Aorta (tissue), 5 donors: ENCODE results near the gene DOC2A. TPM values are rescaled to one million over a fixed set of nuclear protein-coding genes. Genes with fewer than 3 reads are reported as not detected.

Experiments
- ATAC-seq: fragments of 200-7000 bp; cut with Tn5 transposase; one replicate; pipeline ENCODE4 v1.9.1; 2022; ENCODE audit warnings: moderate library complexity; ENCODE audit not compliant: low FRiP score
- DNase-seq, 2 donors: peaks; one replicate each; pipeline ENCODE4 v3.0.0-alpha.2; 2020
- H3K27ac ChIP-seq, 2 donors: one replicate each; pipeline ENCODE4 v1.5.1; 2013; ENCODE audit warnings: low read length in 2 of 2, mild to moderate bottlenecking in 2 of 2, moderate library complexity in 2 of 2, control low read depth in 1 of 2, inconsistent platforms in 1 of 2, low read depth in 1 of 2
- H3K27me3 ChIP-seq, 2 donors: one replicate each; pipeline ENCODE4 v1.6.1; 2013; ENCODE audit warnings: control low read depth in 1 of 2, low read length in 1 of 2, mild to moderate bottlenecking in 1 of 2, moderate library complexity in 1 of 2; ENCODE audit not compliant: insufficient read depth in 2 of 2, control insufficient read depth in 1 of 2
- H3K36me3 ChIP-seq, 2 donors: one replicate each; pipeline ENCODE4 v1.6.1; 2013; ENCODE audit warnings: control low read depth in 1 of 2, low read length in 1 of 2, mild to moderate bottlenecking in 1 of 2; ENCODE audit not compliant: insufficient read depth in 2 of 2, control insufficient read depth in 1 of 2
- H3K4me1 ChIP-seq, 2 donors: one replicate each; pipeline ENCODE4 v1.6.1; 2013; ENCODE audit warnings: low read length in 2 of 2, control low read depth in 1 of 2, mild to moderate bottlenecking in 1 of 2, moderate library complexity in 1 of 2; ENCODE audit not compliant: insufficient read depth in 2 of 2, control insufficient read depth in 1 of 2
- H3K4me3 ChIP-seq, 2 donors: one replicate each; pipeline ENCODE4 v1.5.1; 2013; ENCODE audit warnings: low read length in 2 of 2, control low read depth in 1 of 2, mild to moderate bottlenecking in 1 of 2
- H3K9me3 ChIP-seq: one replicate; pipeline ENCODE4 v1.6.1; 2013; ENCODE audit warnings: mild to moderate bottlenecking, low read length; ENCODE audit not compliant: control insufficient read depth
- whole genome bisulfite sequencing, 2 donors: extraction: QIAGEN DNeasy Blood & Tissue Kit; methylation state at CpG; one replicate each; pipeline ENCODE4 v1.1.7; 2013; 5-methylcytosine and 5-hydroxymethylcytosine counted together
- intact Hi-C, 2 donors: fragments of 100-400 bp; cut with DNase I; formaldehyde crosslinking; loops; one replicate each; pipeline versions ENCODE4 v1.14.2 to v1.15.0; 2022
- long read RNA-seq, 2 donors: library from polyadenylated mRNA; unstranded; transcript quantifications; one replicate each; pipeline ENCODE4 v2.0.0, GENCODE V29; 2020 to 2021
- polyA plus RNA-seq, 2 donors: library from polyadenylated mRNA; stranded (reverse); fragments of 200-250 nt; gene quantifications; one replicate each; pipeline ENCODE4 v1.2.3, GENCODE V29; 2013
- total RNA-seq, 2 donors: library from RNA; stranded (reverse); fragmentation: NEBNext Ultra II Directional; extraction: Animal tissue kit (Norgen Biotek cat#: 25700); gene quantifications; one replicate each; pipeline ENCODE4 v1.2.1, GENCODE V29; 2021
- donor health status: healthy with polysubstance abuse.
- donor health status: Bipolar disorder and iron deficiency.
- donor health status: DM: no; HTN: no; CAD: no.
- donor health status: DM: no; HTN: no; CAD: no.
- donor health status: DM: yes; HTN: yes; CAD: no.

Gene DOC2A
- total RNA-seq (1 to 10 TPM in 1 of 2 donors, under 1 TPM in 1; 0.23 to 1.8 TPM), polyA plus RNA-seq (under 1 TPM in 1 of 2 donors, not detected in 1; 0.08 TPM)
- long read RNA-seq, donor 1, result 0 reads
- long read RNA-seq, donor 2, result 0 reads

GRCh38 chr16:30010844-30011713 lies at the start of gene DOC2A:
DOC2A (minus strand) TSS chr16:30011027; CDS start chr16:30010222, 805 bp downstream.
- H3K36me3 ChIP-seq, result no peaks in the 10 kb centered on the region
- no peaks in the 10 kb centered on the region for H3K9me3 ChIP-seq
- ATAC-seq (peak; percentile 17), DNase-seq (no peak)
- H3K4me1 ChIP-seq, result no peaks in the 10 kb centered on the region
- WGBS, 2 donors, result 1% methylated on average over 55 to 99 of the region's 99 CpGs
- intact Hi-C loops, result loop anchor here in 1 of 2 donors (5.0 kb wide), 1 partner anchor 94 kb away; no protein-coding TSS in a partner anchor
- no peak within 1 kb of the TSS for H3K27ac ChIP-seq
- H3K27me3 ChIP-seq, result no peaks in the 10 kb centered on the region
- H3K4me3 ChIP-seq, result peak within 1 kb of the TSS in 1 of 2 donors; percentile 16

- H3K27ac ChIP-seq, result no peak overlapping the region
- no peaks in the 10 kb centered on the region for H3K9me3 ChIP-seq
- intact Hi-C loops, result loop anchor here in 1 of 2 donors (5.0 to 10.0 kb wide), 2 partner anchors 62 to 344 kb away; partner anchors contain the start of genes MAPK3 and ZNF771
- WGBS, 2 donors, result 88% methylated on average over 4 of the region's 4 CpGs
- H3K27me3 ChIP-seq, result no peaks in the 10 kb centered on the region
- H3K36me3 ChIP-seq, result no peaks in the 10 kb centered on the region
- DNase-seq (no peak), ATAC-seq (no peak)
- H3K4me3 ChIP-seq, result no peak overlapping the region
- H3K4me1 ChIP-seq, result no peaks in the 10 kb centered on the region
Observed at GRCh38 chr16:30060346-30060745, 49.5 kb upstream of the DOC2A start.

GRCh38 chr16:30054959-30055553 lies 44.2 kb upstream of the DOC2A start:
- intact Hi-C loops, result no loop called here
- H3K9me3 ChIP-seq, result no peaks in the 10 kb centered on the region
- DNase-seq (no peak), ATAC-seq (no peak)
- H3K36me3 ChIP-seq, result no peaks in the 10 kb centered on the region
- no peak overlapping the region for H3K4me3 ChIP-seq
- WGBS, 2 donors, result 57 to 60% methylated on average over 10 of the region's 10 CpGs
- H3K4me1 ChIP-seq, result no peaks in the 10 kb centered on the region
- no peaks in the 10 kb centered on the region for H3K27me3 ChIP-seq
- H3K27ac ChIP-seq, result no peak overlapping the region

GRCh38 chr16:30054451-30054850 lies 43.6 kb upstream of the DOC2A start:
- ATAC-seq, result no peak
- Histone ChIP-seq H3K4me3 (no peak overlapping the region), H3K27ac (no peak overlapping the region), H3K4me1 (no peaks in the 10 kb centered on the region), H3K27me3 (no peaks in the 10 kb centered on the region), H3K36me3 (no peaks in the 10 kb centered on the region), H3K9me3 (no peaks in the 10 kb centered on the region)
- DNase-seq, result no peak
- intact Hi-C loops, result no loop called here
- 82 to 84% methylated on average over 8 of the region's 8 CpGs for WGBS, 2 donors

- Histone ChIP-seq H3K27ac (no peak overlapping the region), H3K9me3 (no peaks in the 10 kb centered on the region), H3K36me3 (no peaks in the 10 kb centered on the region), H3K4me1 (no peaks in the 10 kb centered on the region), H3K4me3 (peak overlapping the region; percentile 2 to 52), H3K27me3 (no peaks in the 10 kb centered on the region)
- WGBS, 2 donors, result 2% methylated on average over 18 to 19 of the region's 19 CpGs
- DNase-seq, result peak in 1 of 2 donors; percentile 60
- peak; percentile 46 for ATAC-seq
- intact Hi-C loops, result no loop called here
Observed at GRCh38 chr16:30053376-30054015, 42.7 kb upstream of the DOC2A start.

- 4 to 5% methylated on average over 47 to 58 of the region's 58 CpGs for WGBS, 2 donors
- peak; percentile 95 for ATAC-seq
- Histone ChIP-seq H3K4me1 (no peaks in the 10 kb centered on the region), H3K27me3 (no peaks in the 10 kb centered on the region), H3K36me3 (no peaks in the 10 kb centered on the region), H3K4me3 (peak overlapping the region; percentile 2 to 52), H3K9me3 (no peaks in the 10 kb centered on the region), H3K27ac (no peak overlapping the region)
- intact Hi-C loops, result no loop called here
- DNase-seq, result peak; percentile 97 to 98
Observed at GRCh38 chr16:30052671-30053372, 42.0 kb upstream of the DOC2A start.

- WGBS, 2 donors, result 74 to 82% methylated on average over 3 of the region's 3 CpGs
- H3K9me3 ChIP-seq, result no peaks in the 10 kb centered on the region
- no peaks in the 10 kb centered on the region for H3K27me3 ChIP-seq
- no peak overlapping the region for H3K27ac ChIP-seq
- DNase-seq (no peak), ATAC-seq (no peak)
- H3K36me3 ChIP-seq, result no peaks in the 10 kb centered on the region
- intact Hi-C loops, result no loop called here
- H3K4me1 ChIP-seq, result no peaks in the 10 kb centered on the region
- no peak overlapping the region for H3K4me3 ChIP-seq
Observed at GRCh38 chr16:30051518-30051917, 40.7 kb upstream of the DOC2A start.

- H3K9me3 ChIP-seq, result no peaks in the 10 kb centered on the region
- no peak overlapping the region for H3K4me3 ChIP-seq
- no peaks in the 10 kb centered on the region for H3K36me3 ChIP-seq
- intact Hi-C loops, result no loop called here
- no peak overlapping the region for H3K27ac ChIP-seq
- H3K4me1 ChIP-seq, result no peaks in the 10 kb centered on the region
- 88 to 89% methylated on average over 8 of the region's 8 CpGs for WGBS, 2 donors
- no peaks in the 10 kb centered on the region for H3K27me3 ChIP-seq
- ATAC-seq (no peak), DNase-seq (no peak)
Observed at GRCh38 chr16:30049871-30050270, 39.0 kb upstream of the DOC2A start.
